K562 (cell line): ENCODE measurements around the gene MBNL2. TPM values are rescaled to one million over a fixed set of nuclear protein-coding genes. Genes with fewer than 3 reads are reported as not detected.

Experiments
- polyA plus RNA-seq, 8 experiments: library from polyadenylated mRNA; depleted of rRNA in 4 of 8; stranded (reverse) in 5 of 8; unstranded in 3 of 8; fragments of >200 nt; fragmentation: Nextera tagmentation in 2 of 8; fragmentation: Illumina TruSeq in 1 of 8; extraction: Ambion mirVana in 2 of 8; extraction: Trizol in 1 of 8; gene quantifications; 2 replicates each; pipeline versions ENCODE4 v1.2.1 to v1.2.3, GENCODE V29; 2011 to 2014; ENCODE audit warnings: inconsistent platforms in 1 of 8, missing spikeins in 1 of 8
- total RNA-seq, 7 experiments: library from RNA; depleted of rRNA in 6 of 7; stranded (reverse); fragments of >200 nt in 6 of 7; fragmentation: Illumina TruSeq in 2 of 7; extraction: Trizol in 2 of 7; gene quantifications; 2 replicates each; pipeline versions ENCODE4 v1.2.1 to v1.2.3, GENCODE V29; 2011 to 2021; ENCODE audit warnings: low replicate concordance in 1 of 7
- TF ChIP-seq, protein P1 (sequence below): fragments of 450-650 bp; IDR thresholded peaks from 2 replicates; pipeline ENCODE4 v1.6.1; 2016; ENCODE audit warnings: mild to moderate bottlenecking, moderate library complexity

Gene MBNL2
- total and polyA plus RNA-seq, 9 of the 15 experiments (the other 6 are each of a cell fraction or from before 2014, with no cell fraction given), result 7.0 to 24.8 (median 13.8) TPM

DNA sequence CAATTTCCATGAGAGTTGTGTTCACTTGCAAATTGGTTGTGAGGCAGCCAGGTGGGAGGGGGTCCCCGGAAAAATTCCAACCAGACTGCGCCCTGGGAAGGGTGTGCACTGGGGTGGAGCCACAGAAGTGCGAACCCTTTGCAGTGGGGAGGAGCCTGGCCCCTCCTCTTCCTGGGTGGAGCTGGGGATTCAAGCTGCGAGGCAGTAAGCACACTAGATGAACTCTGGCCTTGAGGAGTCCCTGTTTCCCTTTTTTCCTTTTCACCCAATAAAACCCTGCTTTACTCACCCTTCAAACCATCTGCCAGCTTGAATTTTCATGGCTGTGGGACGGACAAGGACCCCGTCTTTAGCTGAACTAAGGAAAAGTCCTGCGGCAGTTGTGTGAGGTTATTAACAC lies 31.0 kb upstream of the MBNL2 start (continued):
- TF ChIP-seq, protein P1, sequence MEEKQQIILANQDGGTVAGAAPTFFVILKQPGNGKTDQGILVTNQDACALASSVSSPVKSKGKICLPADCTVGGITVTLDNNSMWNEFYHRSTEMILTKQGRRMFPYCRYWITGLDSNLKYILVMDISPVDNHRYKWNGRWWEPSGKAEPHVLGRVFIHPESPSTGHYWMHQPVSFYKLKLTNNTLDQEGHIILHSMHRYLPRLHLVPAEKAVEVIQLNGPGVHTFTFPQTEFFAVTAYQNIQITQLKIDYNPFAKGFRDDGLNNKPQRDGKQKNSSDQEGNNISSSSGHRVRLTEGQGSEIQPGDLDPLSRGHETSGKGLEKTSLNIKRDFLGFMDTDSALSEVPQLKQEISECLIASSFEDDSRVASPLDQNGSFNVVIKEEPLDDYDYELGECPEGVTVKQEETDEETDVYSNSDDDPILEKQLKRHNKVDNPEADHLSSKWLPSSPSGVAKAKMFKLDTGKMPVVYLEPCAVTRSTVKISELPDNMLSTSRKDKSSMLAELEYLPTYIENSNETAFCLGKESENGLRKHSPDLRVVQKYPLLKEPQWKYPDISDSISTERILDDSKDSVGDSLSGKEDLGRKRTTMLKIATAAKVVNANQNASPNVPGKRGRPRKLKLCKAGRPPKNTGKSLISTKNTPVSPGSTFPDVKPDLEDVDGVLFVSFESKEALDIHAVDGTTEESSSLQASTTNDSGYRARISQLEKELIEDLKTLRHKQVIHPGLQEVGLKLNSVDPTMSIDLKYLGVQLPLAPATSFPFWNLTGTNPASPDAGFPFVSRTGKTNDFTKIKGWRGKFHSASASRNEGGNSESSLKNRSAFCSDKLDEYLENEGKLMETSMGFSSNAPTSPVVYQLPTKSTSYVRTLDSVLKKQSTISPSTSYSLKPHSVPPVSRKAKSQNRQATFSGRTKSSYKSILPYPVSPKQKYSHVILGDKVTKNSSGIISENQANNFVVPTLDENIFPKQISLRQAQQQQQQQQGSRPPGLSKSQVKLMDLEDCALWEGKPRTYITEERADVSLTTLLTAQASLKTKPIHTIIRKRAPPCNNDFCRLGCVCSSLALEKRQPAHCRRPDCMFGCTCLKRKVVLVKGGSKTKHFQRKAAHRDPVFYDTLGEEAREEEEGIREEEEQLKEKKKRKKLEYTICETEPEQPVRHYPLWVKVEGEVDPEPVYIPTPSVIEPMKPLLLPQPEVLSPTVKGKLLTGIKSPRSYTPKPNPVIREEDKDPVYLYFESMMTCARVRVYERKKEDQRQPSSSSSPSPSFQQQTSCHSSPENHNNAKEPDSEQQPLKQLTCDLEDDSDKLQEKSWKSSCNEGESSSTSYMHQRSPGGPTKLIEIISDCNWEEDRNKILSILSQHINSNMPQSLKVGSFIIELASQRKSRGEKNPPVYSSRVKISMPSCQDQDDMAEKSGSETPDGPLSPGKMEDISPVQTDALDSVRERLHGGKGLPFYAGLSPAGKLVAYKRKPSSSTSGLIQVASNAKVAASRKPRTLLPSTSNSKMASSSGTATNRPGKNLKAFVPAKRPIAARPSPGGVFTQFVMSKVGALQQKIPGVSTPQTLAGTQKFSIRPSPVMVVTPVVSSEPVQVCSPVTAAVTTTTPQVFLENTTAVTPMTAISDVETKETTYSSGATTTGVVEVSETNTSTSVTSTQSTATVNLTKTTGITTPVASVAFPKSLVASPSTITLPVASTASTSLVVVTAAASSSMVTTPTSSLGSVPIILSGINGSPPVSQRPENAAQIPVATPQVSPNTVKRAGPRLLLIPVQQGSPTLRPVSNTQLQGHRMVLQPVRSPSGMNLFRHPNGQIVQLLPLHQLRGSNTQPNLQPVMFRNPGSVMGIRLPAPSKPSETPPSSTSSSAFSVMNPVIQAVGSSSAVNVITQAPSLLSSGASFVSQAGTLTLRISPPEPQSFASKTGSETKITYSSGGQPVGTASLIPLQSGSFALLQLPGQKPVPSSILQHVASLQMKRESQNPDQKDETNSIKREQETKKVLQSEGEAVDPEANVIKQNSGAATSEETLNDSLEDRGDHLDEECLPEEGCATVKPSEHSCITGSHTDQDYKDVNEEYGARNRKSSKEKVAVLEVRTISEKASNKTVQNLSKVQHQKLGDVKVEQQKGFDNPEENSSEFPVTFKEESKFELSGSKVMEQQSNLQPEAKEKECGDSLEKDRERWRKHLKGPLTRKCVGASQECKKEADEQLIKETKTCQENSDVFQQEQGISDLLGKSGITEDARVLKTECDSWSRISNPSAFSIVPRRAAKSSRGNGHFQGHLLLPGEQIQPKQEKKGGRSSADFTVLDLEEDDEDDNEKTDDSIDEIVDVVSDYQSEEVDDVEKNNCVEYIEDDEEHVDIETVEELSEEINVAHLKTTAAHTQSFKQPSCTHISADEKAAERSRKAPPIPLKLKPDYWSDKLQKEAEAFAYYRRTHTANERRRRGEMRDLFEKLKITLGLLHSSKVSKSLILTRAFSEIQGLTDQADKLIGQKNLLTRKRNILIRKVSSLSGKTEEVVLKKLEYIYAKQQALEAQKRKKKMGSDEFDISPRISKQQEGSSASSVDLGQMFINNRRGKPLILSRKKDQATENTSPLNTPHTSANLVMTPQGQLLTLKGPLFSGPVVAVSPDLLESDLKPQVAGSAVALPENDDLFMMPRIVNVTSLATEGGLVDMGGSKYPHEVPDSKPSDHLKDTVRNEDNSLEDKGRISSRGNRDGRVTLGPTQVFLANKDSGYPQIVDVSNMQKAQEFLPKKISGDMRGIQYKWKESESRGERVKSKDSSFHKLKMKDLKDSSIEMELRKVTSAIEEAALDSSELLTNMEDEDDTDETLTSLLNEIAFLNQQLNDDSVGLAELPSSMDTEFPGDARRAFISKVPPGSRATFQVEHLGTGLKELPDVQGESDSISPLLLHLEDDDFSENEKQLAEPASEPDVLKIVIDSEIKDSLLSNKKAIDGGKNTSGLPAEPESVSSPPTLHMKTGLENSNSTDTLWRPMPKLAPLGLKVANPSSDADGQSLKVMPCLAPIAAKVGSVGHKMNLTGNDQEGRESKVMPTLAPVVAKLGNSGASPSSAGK, result peak; percentile 45; the same call in 1 of the 2 replicates
- TF ChIP-seq, all 486 proteins: peak for 10
